IMR-90 (cell line): Measurements from ENCODE around the gene BUB1B.

ENCODE experiments used
- POLR2A ChIP-seq: IDR thresholded peaks from 2 replicates; pipeline ENCODE4 v1.6.1; 2012; ENCODE audit warnings: mild to moderate bottlenecking, low read depth, low read length
- RAD21 ChIP-seq: IDR thresholded peaks from 2 replicates; pipeline ENCODE4 v1.6.1; 2012; ENCODE audit warnings: low read length, improper control_type of control experiment
- TF ChIP-seq, protein P1 (sequence below): conservative IDR thresholded peaks from 2 replicates; pipeline ENCODE4 v1.5.1; 2012; ENCODE audit warnings: mild to moderate bottlenecking, low read depth, low read length, improper control_type of control experiment

GRCh38 chr15:40149339-40149738, 11.5 kb upstream of the BUB1B start:
- TF ChIP-seq POLR2A = no peak
- TF ChIP-seq, protein P1, sequence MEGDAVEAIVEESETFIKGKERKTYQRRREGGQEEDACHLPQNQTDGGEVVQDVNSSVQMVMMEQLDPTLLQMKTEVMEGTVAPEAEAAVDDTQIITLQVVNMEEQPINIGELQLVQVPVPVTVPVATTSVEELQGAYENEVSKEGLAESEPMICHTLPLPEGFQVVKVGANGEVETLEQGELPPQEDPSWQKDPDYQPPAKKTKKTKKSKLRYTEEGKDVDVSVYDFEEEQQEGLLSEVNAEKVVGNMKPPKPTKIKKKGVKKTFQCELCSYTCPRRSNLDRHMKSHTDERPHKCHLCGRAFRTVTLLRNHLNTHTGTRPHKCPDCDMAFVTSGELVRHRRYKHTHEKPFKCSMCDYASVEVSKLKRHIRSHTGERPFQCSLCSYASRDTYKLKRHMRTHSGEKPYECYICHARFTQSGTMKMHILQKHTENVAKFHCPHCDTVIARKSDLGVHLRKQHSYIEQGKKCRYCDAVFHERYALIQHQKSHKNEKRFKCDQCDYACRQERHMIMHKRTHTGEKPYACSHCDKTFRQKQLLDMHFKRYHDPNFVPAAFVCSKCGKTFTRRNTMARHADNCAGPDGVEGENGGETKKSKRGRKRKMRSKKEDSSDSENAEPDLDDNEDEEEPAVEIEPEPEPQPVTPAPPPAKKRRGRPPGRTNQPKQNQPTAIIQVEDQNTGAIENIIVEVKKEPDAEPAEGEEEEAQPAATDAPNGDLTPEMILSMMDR = no peak
- no peak for TF ChIP-seq RAD21
